ENCODE measurements around the gene HORMAD2. TPM values are rescaled to one million over a fixed set of nuclear protein-coding genes. Genes with fewer than 3 reads are reported as not detected.

The HORMAD2 gene
- total RNA-seq, 2 experiments from 2014 or later, result not detected

GRCh38 chr22:30144391-30144790, 64.1 kb downstream of the HORMAD2 start:
- POLR2A ChIA-PET, result no interaction called here
- CTCF ChIA-PET, result no interaction called here

GRCh38 chr22:30150212-30150611, 69.9 kb downstream of the HORMAD2 start:
- POLR2A ChIA-PET, result no interaction called here
- CTCF ChIA-PET, result no interaction called here

- ChIA-PET POLR2A (interaction anchor here (0.6 kb wide), 1 partner anchor 100 kb away, joined by 3 read pairs; no protein-coding TSS in a partner anchor), CTCF (no interaction called here)
Observed at GRCh38 chr22:30158277-30158676, 78.0 kb downstream of the HORMAD2 start.

GRCh38 chr22:30158744-30159500, 78.7 kb downstream of the HORMAD2 start:
- POLR2A ChIA-PET, result interaction anchor here (0.6 kb wide), 1 partner anchor 44 kb away, joined by 7 read pairs; no protein-coding TSS in a partner anchor
- CTCF ChIA-PET, result interaction anchor here (0.8 kb wide), 1 partner anchor 63 kb away, joined by 3 read pairs; no protein-coding TSS in a partner anchor

- ChIA-PET CTCF (interaction anchor here (0.7 to 0.8 kb wide), 2 partner anchors 52 to 62 kb away, joined by 3 read pairs; no protein-coding TSS in a partner anchor), POLR2A (no interaction called here)
Observed at GRCh38 chr22:30159561-30160353, 79.5 kb downstream of the HORMAD2 start.

GRCh38 chr22:30161051-30161469, 80.8 kb downstream of the HORMAD2 start:
- CTCF ChIA-PET, result no interaction called here

GRCh38 chr22:30167296-30167695, 87.0 kb downstream of the HORMAD2 start:
- POLR2A ChIA-PET, result no interaction called here

More at GRCh38 chr22:30161051-30161469, 80.8 kb downstream of the HORMAD2 start:
- POLR2A ChIA-PET, result no interaction called here

GRCh38 chr22:30167734-30168133, 87.5 kb downstream of the HORMAD2 start:
- CTCF ChIA-PET, result interaction anchor here (1.0 to 1.2 kb wide), 2 partner anchors 10 to 15 kb away, joined by 3 read pairs; no protein-coding TSS in a partner anchor

More at GRCh38 chr22:30167296-30167695, 87.0 kb downstream of the HORMAD2 start:
- CTCF ChIA-PET, result interaction anchor here (1.0 to 1.2 kb wide), 2 partner anchors 10 to 15 kb away, joined by 3 read pairs; no protein-coding TSS in a partner anchor

GRCh38 chr22:30169002-30169401, 88.7 kb downstream of the HORMAD2 start:
- CTCF ChIA-PET, result no interaction called here
- POLR2A ChIA-PET, result interaction anchor here (0.6 kb wide), 1 partner anchor 256 kb away, joined by 4 read pairs; no protein-coding TSS in a partner anchor

More at GRCh38 chr22:30167734-30168133, 87.5 kb downstream of the HORMAD2 start:
- POLR2A ChIA-PET, result no interaction called here

- ChIA-PET POLR2A (no interaction called here), CTCF (no interaction called here)
Observed at GRCh38 chr22:30170129-30170528, 89.9 kb downstream of the HORMAD2 start.

GRCh38 chr22:30171008-30171407, 90.7 kb downstream of the HORMAD2 start:
- POLR2A ChIA-PET, result no interaction called here
- CTCF ChIA-PET, result no interaction called here

- CTCF ChIA-PET, result no interaction called here
- POLR2A ChIA-PET, result no interaction called here
Observed at GRCh38 chr22:30175690-30176288, 95.5 kb downstream of the HORMAD2 start.

- ChIA-PET POLR2A (no interaction called here), CTCF (no interaction called here)
Observed at GRCh38 chr22:30176431-30176830, 96.2 kb downstream of the HORMAD2 start.

- ChIA-PET POLR2A (interaction anchor here (0.6 to 0.8 kb wide), 2 partner anchors 21 to 99 kb away, joined by 3 to 4 read pairs; no protein-coding TSS in a partner anchor), CTCF (interaction anchor here (0.8 to 1.7 kb wide), 5 partner anchors 11 to 77 kb away, joined by 3 to 5 read pairs (median 4); partner anchors contain the start of gene LIF)
Observed at GRCh38 chr22:30178181-30179126, 98.2 kb downstream of the HORMAD2 start.

GRCh38 chr22:30180616-30181015, 100.4 kb downstream of the HORMAD2 start:
- ChIA-PET CTCF (no interaction called here), POLR2A (no interaction called here)

GRCh38 chr22:30181459-30182349, 101.4 kb downstream of the HORMAD2 start:
- CTCF ChIA-PET, result interaction anchor here (0.9 to 1.4 kb wide), 2 partner anchors 13 to 14 kb away, joined by 3 read pairs; no protein-coding TSS in a partner anchor
- POLR2A ChIA-PET, result no interaction called here

- CTCF ChIA-PET, result interaction anchor here (0.9 to 1.4 kb wide), 2 partner anchors 13 to 15 kb away, joined by 3 read pairs; no protein-coding TSS in a partner anchor
- POLR2A ChIA-PET, result no interaction called here
Observed at GRCh38 chr22:30182350-30182745, 102.1 kb downstream of the HORMAD2 start.

GRCh38 chr22:30182815-30183214, 102.6 kb downstream of the HORMAD2 start:
- CTCF ChIA-PET, result interaction anchor here (0.8 to 1.4 kb wide), 2 partner anchors 15 to 85 kb away, joined by 3 read pairs; no protein-coding TSS in a partner anchor

More at GRCh38 chr22:30182815-30183214, 102.6 kb downstream of the HORMAD2 start:
- POLR2A ChIA-PET, result no interaction called here
